Measurements from ENCODE around the gene KIF16B. TPM values are rescaled to one million over a fixed set of nuclear protein-coding genes. Genes with fewer than 3 reads are reported as not detected.

KIF16B gene
- total and polyA plus RNA-seq, 2 of the 8 experiments (the other 6 are each of a cell fraction or from before 2014, with no cell fraction given) = 3.0 to 9.2 TPM

DNA sequence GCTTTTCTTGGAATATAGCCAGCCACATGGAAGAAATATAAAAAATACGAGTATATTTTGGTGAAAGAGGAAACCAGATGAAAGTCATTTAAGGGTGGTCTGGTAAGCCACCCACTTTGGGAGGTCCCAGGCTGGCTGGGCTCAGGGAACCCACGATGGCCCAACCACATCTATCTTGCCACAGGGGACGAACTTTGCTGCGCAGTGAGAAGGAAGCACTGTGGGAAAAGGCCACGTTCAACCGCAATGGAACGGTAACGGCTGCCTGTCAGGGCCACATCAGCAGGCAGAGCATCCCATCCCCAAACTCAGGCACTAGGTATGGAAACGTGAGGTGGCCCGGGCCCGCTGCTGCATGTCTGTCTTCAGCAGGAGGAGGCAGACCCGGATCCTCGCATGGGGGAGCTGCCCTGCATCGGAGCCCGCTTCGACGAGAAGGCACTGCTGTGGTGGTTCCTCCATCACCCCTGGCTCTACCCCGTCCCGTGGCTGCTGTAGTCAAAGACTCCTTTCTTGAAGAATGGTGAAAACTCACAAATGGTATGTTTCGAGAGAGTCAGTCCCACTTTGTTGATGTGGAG, 300.4 kb downstream of the KIF16B start (continued):
- no peak for TF ChIP-seq HDAC2 (IDR thresholded peaks at IDR 0.05; ENCODE audit: borderline replicate concordance in 1 of 2, low read depth in 2 of 2, low read length in 2 of 2)
- TF ChIP-seq, protein P1, sequence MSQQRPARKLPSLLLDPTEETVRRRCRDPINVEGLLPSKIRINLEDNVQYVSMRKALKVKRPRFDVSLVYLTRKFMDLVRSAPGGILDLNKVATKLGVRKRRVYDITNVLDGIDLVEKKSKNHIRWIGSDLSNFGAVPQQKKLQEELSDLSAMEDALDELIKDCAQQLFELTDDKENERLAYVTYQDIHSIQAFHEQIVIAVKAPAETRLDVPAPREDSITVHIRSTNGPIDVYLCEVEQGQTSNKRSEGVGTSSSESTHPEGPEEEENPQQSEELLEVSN (IDR thresholded peaks at IDR 0.05) = no peak

Data from H1 (cell line).